Mesendoderm (in vitro differentiated cells): Measurements from ENCODE around the gene GHITM.
A peak's percentile ranks its signal among the peaks of the same experiment; 100 is the strongest.

ENCODE experiments used
- DNase-seq: peaks from one replicate; pipeline ENCODE4 v3.0.0; 2013
- H2AK5ac ChIP-seq: 2 replicates; pipeline ENCODE4 v1.6.1; 2013; ENCODE audit warnings: low read length, inconsistent platforms
- H2BK120ac ChIP-seq: 2 replicates; pipeline ENCODE4 v1.6.1; 2013; ENCODE audit warnings: low read depth, mild to moderate bottlenecking, low read length, moderate library complexity, mixed read lengths
- H2BK15ac ChIP-seq: replicated peaks from 2 replicates; pipeline ENCODE4 v1.6.1; 2013; ENCODE audit warnings: low read depth, mild to moderate bottlenecking, moderate library complexity
- H2BK5ac ChIP-seq: 2 replicates; pipeline ENCODE4 v1.6.1; 2013; ENCODE audit warnings: low read length, inconsistent platforms
- H3K18ac ChIP-seq: 2 replicates; pipeline ENCODE4 v1.6.1; 2013; ENCODE audit warnings: mild to moderate bottlenecking, low read length, mixed read lengths
- H3K23ac ChIP-seq: one replicate; pipeline ENCODE4 v1.6.1; 2013; ENCODE audit warnings: low read length
- H3K27ac ChIP-seq: 2 replicates; pipeline ENCODE4 v1.5.1; 2013; ENCODE audit warnings: low read depth, mild to moderate bottlenecking, inconsistent platforms, low read length, moderate library complexity
- H3K27me3 ChIP-seq: 2 replicates; pipeline ENCODE4 v1.6.1; 2013; ENCODE audit warnings: low read length, control low read depth, mild to moderate bottlenecking, inconsistent platforms; ENCODE audit not compliant: insufficient read depth, poor library complexity
- H3K36me3 ChIP-seq: 2 replicates; pipeline ENCODE4 v1.6.1; 2013; ENCODE audit warnings: low read length, inconsistent platforms; ENCODE audit not compliant: control insufficient read depth, insufficient read depth
- H3K4ac ChIP-seq: one replicate; pipeline ENCODE4 v1.6.1; 2013; ENCODE audit warnings: low read depth, mild to moderate bottlenecking, low read length, moderate library complexity
- H3K4me1 ChIP-seq: 2 replicates; pipeline ENCODE4 v1.6.1; 2013; ENCODE audit warnings: low read depth, low read length, inconsistent platforms; ENCODE audit not compliant: control insufficient read depth
- H3K4me2 ChIP-seq: 2 replicates; pipeline ENCODE4 v1.6.1; 2013; ENCODE audit warnings: low read length
- H3K4me3 ChIP-seq: 2 replicates; pipeline ENCODE4 v1.5.1; 2013; ENCODE audit warnings: mild to moderate bottlenecking, low read length
- H3K56ac ChIP-seq: one replicate; pipeline ENCODE4 v1.6.1; 2013; ENCODE audit warnings: low read length
- H3K79me1 ChIP-seq: 2 replicates; pipeline ENCODE4 v1.6.1; 2013; ENCODE audit warnings: low read length, inconsistent platforms
- H3K79me2 ChIP-seq: 2 replicates; pipeline ENCODE4 v1.6.1; 2013; ENCODE audit warnings: mild to moderate bottlenecking, low read length; ENCODE audit not compliant: control insufficient read depth, insufficient read depth
- H3K9ac ChIP-seq: 2 replicates; pipeline ENCODE4 v1.6.1; 2013; ENCODE audit warnings: low read length, inconsistent platforms
- H4K5ac ChIP-seq: one replicate; pipeline ENCODE4 v1.6.1; 2013; ENCODE audit warnings: low read length
- H4K8ac ChIP-seq: one replicate; pipeline ENCODE4 v1.6.1; 2013; ENCODE audit warnings: low read depth, mild to moderate bottlenecking, control low read depth, low read length, moderate library complexity
- WGBS: extraction: QIAGEN DNeasy Blood & Tissue Kit; methylation state at CpG from one replicate; pipeline ENCODE4 v1.1.7; 2013; ENCODE audit warnings: low lambda C conversion rate, missing lambda C conversion rate; ENCODE audit not compliant: insufficient coverage; ENCODE audit errors: extremely low coverage; 5-methylcytosine and 5-hydroxymethylcytosine counted together

The GHITM gene

DNA sequence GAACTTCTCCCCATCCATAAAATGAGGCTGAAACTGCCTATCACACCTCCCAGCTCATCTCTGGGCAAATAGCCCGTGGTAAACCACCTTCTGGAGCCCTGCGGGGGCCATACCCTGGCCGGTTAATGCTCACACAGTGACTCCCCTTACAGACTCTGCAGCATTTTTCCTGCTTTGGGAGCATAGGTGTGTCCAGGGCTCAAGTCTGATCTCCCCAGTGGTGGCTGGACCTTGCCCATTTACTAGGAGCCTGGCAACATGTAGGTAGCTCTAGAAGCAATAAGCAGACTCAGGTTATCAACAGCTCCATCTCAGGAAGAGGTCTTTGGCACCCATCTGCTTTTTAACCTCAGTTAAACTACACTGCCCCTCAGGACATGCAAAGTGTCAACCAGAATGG lies 49.5 kb downstream of the GHITM start:
- Histone ChIP-seq H3K27ac (no peak overlapping the region), H3K9ac (no peak overlapping the region), H2BK15ac (no peak overlapping the region), H2AK5ac (no peak overlapping the region), H3K4me3 (no peak overlapping the region), H3K4me1 (no peaks in the 10 kb centered on the region), H3K27me3 (peaks cover 1% of the 10 kb centered on the region), H3K18ac (no peak overlapping the region), H2BK120ac (no peak overlapping the region), H3K56ac (no peak overlapping the region), H3K4ac (no peak overlapping the region), H3K79me2 (no peaks in the 10 kb centered on the region), H2BK5ac (no peak overlapping the region), H4K8ac (no peak overlapping the region), H3K4me2 (no peak overlapping the region), H3K23ac (no peak overlapping the region), H3K36me3 (no peaks in the 10 kb centered on the region), H4K5ac (no peak overlapping the region), H3K79me1 (no peaks in the 10 kb centered on the region)
- no CpG with 5 or more reads among the region's 3 CpGs for WGBS
- no peak for DNase-seq

DNA sequence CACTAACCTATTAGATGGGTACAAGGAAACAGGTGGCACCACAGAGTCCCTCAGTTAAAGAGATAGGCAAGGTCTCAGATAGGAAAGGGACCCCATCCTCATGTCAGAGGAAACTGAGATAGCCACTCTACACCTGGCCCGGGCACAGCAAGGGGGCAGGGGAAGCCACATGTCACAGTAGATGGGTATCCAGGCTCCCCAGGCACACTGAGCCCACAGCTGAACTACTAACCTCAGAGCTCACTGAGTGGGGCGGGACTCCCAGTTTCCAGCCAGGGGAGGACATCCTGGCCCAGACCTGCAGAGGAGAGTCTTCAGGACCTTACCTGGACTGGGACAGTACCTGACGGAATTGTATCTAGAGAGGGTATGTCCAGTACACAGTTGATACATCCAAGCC lies 51.3 kb downstream of the GHITM start:
- Histone ChIP-seq H3K27ac (no peak overlapping the region), H3K36me3 (no peaks in the 10 kb centered on the region), H2BK15ac (no peak overlapping the region), H2BK5ac (no peak overlapping the region), H4K8ac (no peak overlapping the region), H3K27me3 (peaks cover 14% of the 10 kb centered on the region), H3K9ac (no peak overlapping the region), H3K56ac (no peak overlapping the region), H3K4me3 (no peak overlapping the region), H3K4me1 (no peaks in the 10 kb centered on the region), H2BK120ac (no peak overlapping the region), H3K4me2 (no peak overlapping the region), H2AK5ac (no peak overlapping the region), H3K4ac (no peak overlapping the region), H3K79me2 (no peaks in the 10 kb centered on the region), H4K5ac (no peak overlapping the region), H3K18ac (no peak overlapping the region), H3K23ac (no peak overlapping the region), H3K79me1 (no peaks in the 10 kb centered on the region)
- no CpG with 5 or more reads among the region's 3 CpGs for WGBS
- DNase-seq: no peak

DNA sequence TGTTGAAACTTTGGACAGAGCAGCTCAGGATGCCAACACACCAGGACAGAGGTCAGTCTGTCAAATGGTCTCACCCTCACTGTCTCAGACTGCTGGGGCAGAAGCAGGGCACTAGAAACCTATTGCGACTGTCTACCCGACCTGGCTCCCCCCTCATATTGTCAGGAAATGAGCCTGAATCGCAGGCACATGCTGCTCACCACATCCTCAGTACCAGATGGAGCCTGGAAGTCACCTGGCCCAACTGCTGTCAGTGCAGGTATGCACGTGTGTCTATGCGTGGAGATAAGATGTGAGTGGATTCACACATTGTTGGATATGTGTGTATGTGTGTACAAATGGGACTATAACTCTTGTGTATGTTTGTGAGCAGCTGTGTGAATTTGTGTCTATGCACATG lies 51.8 kb downstream of the GHITM start:
- H2BK15ac ChIP-seq: no peak overlapping the region
- no peak overlapping the region for H3K4me2 ChIP-seq
- no peak for DNase-seq
- H3K79me1 ChIP-seq: no peaks in the 10 kb centered on the region
- H3K23ac ChIP-seq: no peak overlapping the region
- H3K4me3 ChIP-seq: no peak overlapping the region
- H4K5ac ChIP-seq: no peak overlapping the region
- H3K18ac ChIP-seq: no peak overlapping the region
- H3K9ac ChIP-seq: no peak overlapping the region
- no peak overlapping the region for H2AK5ac ChIP-seq
- WGBS: no CpG with 5 or more reads among the region's 5 CpGs
- H3K27ac ChIP-seq: no peak overlapping the region
- H3K56ac ChIP-seq: no peak overlapping the region
- peaks cover 18% of the 10 kb centered on the region for H3K27me3 ChIP-seq
- H2BK120ac ChIP-seq: no peak overlapping the region
- H3K4ac ChIP-seq: no peak overlapping the region
- H2BK5ac ChIP-seq: no peak overlapping the region
- no peaks in the 10 kb centered on the region for H3K79me2 ChIP-seq
- no peaks in the 10 kb centered on the region for H3K36me3 ChIP-seq
- no peaks in the 10 kb centered on the region for H3K4me1 ChIP-seq
- H4K8ac ChIP-seq: no peak overlapping the region

DNA sequence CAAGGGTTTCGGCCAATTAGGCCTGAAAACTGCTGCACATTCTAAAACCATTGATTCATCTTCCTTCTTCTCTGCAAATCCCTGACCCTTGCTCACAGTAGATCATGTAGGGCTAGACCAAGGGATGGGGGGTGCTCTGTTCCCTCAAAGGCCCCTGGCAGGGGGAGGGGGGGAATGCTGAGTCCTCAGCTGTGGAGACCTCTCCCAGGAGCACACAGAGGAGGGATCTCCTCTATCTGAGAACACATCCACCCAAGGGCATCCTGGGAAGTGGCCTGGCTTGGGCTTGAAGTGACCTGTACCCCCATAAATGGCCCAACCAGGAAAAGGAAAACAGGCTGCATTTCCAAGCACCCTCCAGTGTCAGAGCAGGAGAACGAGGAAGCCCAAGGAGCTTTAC lies 54.0 kb downstream of the GHITM start:
- no peaks in the 10 kb centered on the region for H3K79me2 ChIP-seq

DNA sequence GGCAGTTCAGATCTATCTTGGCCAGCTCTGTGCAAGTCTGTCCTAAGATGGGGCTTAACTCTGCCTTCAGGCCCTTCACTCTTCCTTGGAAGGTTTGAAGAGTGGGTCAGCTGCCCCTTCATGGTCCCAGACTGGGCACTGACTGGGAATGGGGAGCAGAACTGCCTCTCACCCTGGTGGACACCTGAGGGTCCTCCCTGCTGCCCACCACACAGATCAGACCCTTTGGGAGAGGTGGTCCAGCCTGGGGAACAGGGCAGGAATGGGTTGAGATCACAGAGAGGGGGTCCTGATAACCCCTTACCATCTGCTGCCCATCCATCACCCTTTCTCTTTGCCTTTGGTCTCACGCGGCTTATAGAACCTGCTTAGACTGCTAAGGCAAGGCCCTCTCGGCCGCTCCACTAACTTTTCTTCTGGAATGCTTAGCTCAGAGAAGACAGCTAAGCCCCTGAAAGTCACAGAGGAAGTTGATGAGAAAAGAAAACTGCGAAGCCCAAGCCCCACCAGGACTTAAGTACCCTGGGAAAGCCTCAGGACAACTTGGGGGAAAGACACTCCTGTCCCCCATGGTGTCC lies 54.6 kb downstream of the GHITM start:
- no peak overlapping the region for H2BK120ac ChIP-seq
- no CpG with 5 or more reads among the region's 5 CpGs for whole genome bisulfite sequencing
- H3K27me3 ChIP-seq: peaks cover 18% of the 10 kb centered on the region

More for the DNA sequence above, 54.0 kb downstream of the GHITM start:
- no peaks in the 10 kb centered on the region for H3K79me1 ChIP-seq
- WGBS: no CpG with 5 or more reads among the region's 2 CpGs
- no peak overlapping the region for H3K18ac ChIP-seq
- H3K4ac ChIP-seq: no peak overlapping the region
- no peak overlapping the region for H4K8ac ChIP-seq
- no peak overlapping the region for H3K4me2 ChIP-seq
- no peak overlapping the region for H3K27ac ChIP-seq
- DNase-seq: no peak
- no peak overlapping the region for H2BK120ac ChIP-seq
- no peaks in the 10 kb centered on the region for H3K36me3 ChIP-seq
- H2BK5ac ChIP-seq: no peak overlapping the region
- H3K23ac ChIP-seq: no peak overlapping the region
- peaks cover 18% of the 10 kb centered on the region for H3K27me3 ChIP-seq
- no peak overlapping the region for H2AK5ac ChIP-seq
- H2BK15ac ChIP-seq: no peak overlapping the region
- no peak overlapping the region for H3K9ac ChIP-seq
- no peaks in the 10 kb centered on the region for H3K4me1 ChIP-seq
- H3K56ac ChIP-seq: no peak overlapping the region
- H3K4me3 ChIP-seq: no peak overlapping the region
- H4K5ac ChIP-seq: no peak overlapping the region

DNA sequence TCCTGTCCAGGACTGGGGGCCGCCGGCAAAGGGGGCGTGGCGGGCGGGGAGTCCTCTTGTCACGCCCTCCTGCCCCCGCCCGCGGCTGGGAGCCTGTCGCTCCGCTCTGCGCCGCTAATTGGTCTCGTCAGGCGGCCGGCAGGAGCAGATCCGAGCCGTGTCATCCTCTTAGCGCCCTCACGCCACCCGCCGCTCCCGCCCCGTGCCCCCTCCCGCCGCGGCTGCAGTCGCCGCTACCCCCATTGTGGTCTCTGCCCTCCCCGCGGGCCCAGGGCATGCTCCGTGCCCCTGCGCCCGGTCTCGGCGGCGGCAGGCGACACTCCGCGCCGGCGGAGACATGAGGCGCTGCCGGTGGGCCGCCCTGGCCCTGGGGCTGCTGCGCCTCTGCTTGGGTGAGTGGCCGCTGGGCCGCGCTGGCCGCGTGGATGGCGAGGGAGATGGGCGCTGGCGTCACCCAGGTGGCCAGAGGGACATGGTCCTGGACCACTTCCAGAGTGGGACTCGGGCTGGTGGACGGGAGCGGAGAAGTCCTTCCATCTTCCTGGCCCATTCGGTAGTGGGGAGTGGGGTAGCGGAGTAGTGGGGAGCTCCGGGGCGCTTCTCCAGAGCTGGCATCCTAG lies 55.2 kb downstream of the GHITM start, which contains the start of gene CDHR1:
TSS of gene CDHR1 (plus strand) at position 114 of the 620 bp plus-strand sequence. CDS start at position 338, 224 bp downstream.
- Histone ChIP-seq H3K79me1 (no peaks in the 10 kb centered on the region), H3K23ac (peak within 1 kb of the TSS; percentile 89), H3K56ac (peak within 1 kb of the TSS; percentile 81), H3K4ac (no peak within 1 kb of the TSS), H3K4me3 (peak within 1 kb of the TSS; percentile 19), H3K36me3 (no peaks in the 10 kb centered on the region), H4K8ac (no peak within 1 kb of the TSS), H4K5ac (no peak within 1 kb of the TSS), H3K79me2 (no peaks in the 10 kb centered on the region), H2BK15ac (no peak within 1 kb of the TSS), H3K27me3 (peaks cover 18% of the 10 kb centered on the region), H3K4me1 (no peaks in the 10 kb centered on the region), H2BK120ac (no peak within 1 kb of the TSS), H2AK5ac (no peak within 1 kb of the TSS), H3K18ac (no peak within 1 kb of the TSS), H3K4me2 (peak within 1 kb of the TSS; percentile 94), H3K9ac (peak within 1 kb of the TSS; percentile 58), H2BK5ac (no peak within 1 kb of the TSS), H3K27ac (no peak within 1 kb of the TSS)
- WGBS: no CpG with 5 or more reads among the region's 61 CpGs
- DNase-seq: peak; percentile 65

More for the DNA sequence above, 54.6 kb downstream of the GHITM start:
- H3K23ac ChIP-seq: no peak overlapping the region
- H3K27ac ChIP-seq: no peak overlapping the region
- H3K9ac ChIP-seq: no peak overlapping the region
- no peak overlapping the region for H3K56ac ChIP-seq
- no peak overlapping the region for H4K8ac ChIP-seq
- no peak overlapping the region for H2AK5ac ChIP-seq
- H3K79me1 ChIP-seq: no peaks in the 10 kb centered on the region
- H2BK15ac ChIP-seq: no peak overlapping the region
- no peak overlapping the region for H3K18ac ChIP-seq
- no peaks in the 10 kb centered on the region for H3K79me2 ChIP-seq
- no peak overlapping the region for H4K5ac ChIP-seq
- peak overlapping the region; percentile 40 for H3K4me2 ChIP-seq
- H2BK5ac ChIP-seq: no peak overlapping the region
- H3K4ac ChIP-seq: no peak overlapping the region
- no peaks in the 10 kb centered on the region for H3K36me3 ChIP-seq
- DNase-seq: no peak
- H3K4me1 ChIP-seq: no peaks in the 10 kb centered on the region
- no peak overlapping the region for H3K4me3 ChIP-seq
